Right lobe of liver (tissue), 4 donors: ENCODE measurements around the gene WFIKKN1.

ENCODE experiments used
- CTCF ChIP-seq, 4 donors: fragments of 200-600 bp in 3 of 4; fragments of 450-650 bp in 1 of 4; IDR thresholded peaks; one replicate each; pipeline versions ENCODE4 v1.5.1 to v1.8.0; 2016 to 2022; ENCODE audit warnings: antibody characterized with exemption in 4 of 4, mild to moderate bottlenecking in 2 of 4
- POLR2A ChIP-seq: fragments of 450-650 bp; IDR thresholded peaks from one replicate; pipeline ENCODE4 v1.6.1; 2017; ENCODE audit warnings: antibody characterized with exemption, mild to moderate bottlenecking
- donor health status: DM: no; HTN: no; CAD: no.
- donor health status: DM: no; HTN: no; CAD: no.
- donor health status: DM: no; HTN: yes; CAD: no.

DNA sequence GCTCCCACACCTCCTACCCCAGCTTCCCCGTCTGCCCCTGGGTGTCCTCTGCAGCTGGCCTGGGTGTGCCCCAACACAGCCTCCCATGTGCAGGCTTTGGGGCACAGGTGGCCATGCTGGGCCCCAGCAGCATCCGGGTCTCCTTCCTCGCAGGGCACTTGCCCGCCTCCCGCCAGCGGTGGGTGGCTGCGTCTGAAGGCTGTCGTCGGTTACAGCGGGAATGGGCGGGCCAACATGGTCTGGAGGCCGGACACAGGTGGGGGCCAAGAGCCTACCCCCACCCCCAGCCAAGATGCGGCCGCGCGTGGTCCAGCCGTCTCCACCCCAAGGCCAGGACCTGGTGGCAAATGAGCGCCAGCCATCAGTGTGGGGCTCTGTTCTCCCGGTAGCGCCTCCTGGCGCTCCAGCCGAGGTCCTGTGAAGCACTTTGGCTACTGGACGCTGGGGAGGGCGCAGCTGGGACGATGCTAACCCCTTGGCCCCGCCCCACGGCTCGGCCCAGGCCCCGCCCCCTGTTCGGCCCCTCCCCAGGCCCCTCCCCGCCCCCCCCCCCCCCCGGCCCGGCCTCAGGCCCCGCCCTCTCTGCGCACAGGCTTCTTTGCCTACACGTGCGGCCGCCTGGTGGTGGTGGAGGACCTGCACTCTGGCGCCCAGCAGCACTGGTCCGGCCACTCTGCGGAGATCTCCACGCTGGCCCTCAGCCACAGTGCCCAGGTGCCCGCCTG is 29.8 kb downstream of the WFIKKN1 start:
- peak; percentile 36 to 53 (median 47) for TF ChIP-seq CTCF (IDR thresholded peaks at IDR 0.05)
- TF ChIP-seq POLR2A: peak; percentile 12
